PC-3 (cell line): ENCODE measurements around the gene HSD17B11.

Experiments
- EZH2 ChIP-seq: fragments of 300-600 bp; sonication (generic); IDR thresholded peaks from one replicate; pipeline ENCODE4 v1.6.1; 2017; ENCODE audit warnings: antibody characterized with exemption, mild to moderate bottlenecking, low read length; ENCODE audit not compliant: unreplicated experiment
- EZH2phosphoT487 ChIP-seq: fragments of 300-600 bp; sonication (generic); IDR thresholded peaks from 2 replicates; pipeline ENCODE4 v1.6.1; 2018; ENCODE audit warnings: mild to moderate bottlenecking, antibody characterized with exemption, low read length, borderline replicate concordance
- TF ChIP-seq, protein P1 (sequence below): fragments of 300-600 bp; sonication (generic); conservative IDR thresholded peaks from 2 replicates; pipeline ENCODE4 v1.5.1; 2017; ENCODE audit warnings: antibody characterized with exemption, low read depth, mild to moderate bottlenecking, low read length

DNA sequence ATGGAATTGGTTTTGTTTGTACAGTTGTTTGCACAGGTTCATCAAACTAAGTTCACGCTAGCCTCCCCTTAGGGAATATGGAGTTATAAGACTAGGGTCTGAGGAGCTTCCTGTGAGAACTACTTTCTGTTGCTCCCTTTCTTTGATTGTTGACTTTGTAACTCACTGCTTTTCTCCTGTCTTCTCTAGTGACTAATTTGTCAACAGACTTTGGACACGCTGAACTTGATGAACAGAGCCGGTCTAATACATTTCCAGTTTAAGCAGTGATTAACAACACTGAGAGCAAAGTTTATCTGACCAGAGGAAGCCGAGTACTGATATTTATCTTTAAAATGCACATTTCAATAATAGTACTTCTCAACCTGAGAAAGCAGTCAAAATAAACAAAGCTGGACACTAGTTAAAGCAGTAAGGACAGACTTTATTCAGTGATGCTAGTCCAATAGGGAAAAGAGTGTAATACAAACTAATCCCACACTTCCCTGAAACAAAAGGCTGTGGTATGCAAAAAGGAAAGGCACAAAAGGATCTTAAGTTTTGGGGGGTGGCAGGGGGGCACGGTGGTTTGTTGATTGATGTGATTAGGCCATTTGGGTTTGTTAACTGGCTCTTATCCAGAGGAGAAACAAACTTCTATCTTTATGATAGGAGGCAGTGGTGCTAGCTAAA, 28.7 kb upstream of the HSD17B11 start:
- TF ChIP-seq, protein P1, sequence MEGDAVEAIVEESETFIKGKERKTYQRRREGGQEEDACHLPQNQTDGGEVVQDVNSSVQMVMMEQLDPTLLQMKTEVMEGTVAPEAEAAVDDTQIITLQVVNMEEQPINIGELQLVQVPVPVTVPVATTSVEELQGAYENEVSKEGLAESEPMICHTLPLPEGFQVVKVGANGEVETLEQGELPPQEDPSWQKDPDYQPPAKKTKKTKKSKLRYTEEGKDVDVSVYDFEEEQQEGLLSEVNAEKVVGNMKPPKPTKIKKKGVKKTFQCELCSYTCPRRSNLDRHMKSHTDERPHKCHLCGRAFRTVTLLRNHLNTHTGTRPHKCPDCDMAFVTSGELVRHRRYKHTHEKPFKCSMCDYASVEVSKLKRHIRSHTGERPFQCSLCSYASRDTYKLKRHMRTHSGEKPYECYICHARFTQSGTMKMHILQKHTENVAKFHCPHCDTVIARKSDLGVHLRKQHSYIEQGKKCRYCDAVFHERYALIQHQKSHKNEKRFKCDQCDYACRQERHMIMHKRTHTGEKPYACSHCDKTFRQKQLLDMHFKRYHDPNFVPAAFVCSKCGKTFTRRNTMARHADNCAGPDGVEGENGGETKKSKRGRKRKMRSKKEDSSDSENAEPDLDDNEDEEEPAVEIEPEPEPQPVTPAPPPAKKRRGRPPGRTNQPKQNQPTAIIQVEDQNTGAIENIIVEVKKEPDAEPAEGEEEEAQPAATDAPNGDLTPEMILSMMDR, result no peak
- TF ChIP-seq EZH2phosphoT487, result no peak
- no peak for TF ChIP-seq EZH2
